Heart left ventricle (tissue), 13 donors: Measurements from ENCODE around the gene COQ3.

Experiments used
- CTCF ChIP-seq, 12 donors: fragments of 200-600 bp; sonication (generic) in 4 of 12; IDR thresholded peaks; one replicate each; pipeline versions ENCODE4 v1.5.0 to v1.8.0; 2018 to 2022; ENCODE audit warnings: antibody characterized with exemption in 12 of 12, mild to moderate bottlenecking in 5 of 12
- POLR2A ChIP-seq, 2 donors: fragments of 450-650 bp; IDR thresholded peaks; one replicate each; pipeline ENCODE4 v1.6.1; 2017; ENCODE audit warnings: antibody characterized with exemption in 2 of 2, mild to moderate bottlenecking in 2 of 2, moderate library complexity in 2 of 2
- donor health status: ischemic (EF 13 %, LVEDD 7.1; RV severe dilation, severe dysfunction).
- donor health status: DM: no; HTN: yes; CAD: no.
- donor health status: DM: no; HTN: no; CAD: no.
- donor health status: ischemic (EF 25% LVEDD 6.9; RV normal size, moderate dysfunction).
- donor health status: ischemic (EF 25% LVEDD 5.7; RV mildly dilated, moderate dysfunction).
- donor health status: ischemic (EF 35%, LVEDD 5.7; RV mildly dilated, moderate dysfunction).
- donor health status: nonischemic (EF 11% LVEDD 7.7; RV severe dilation, severe dysfunction).
- donor health status: DM: yes; HTN: yes; CAD: no.
- donor health status: PGD.
- donor health status: ischemic (EF 29% LVEDD 5.4; RV normal size, mild dysfunction).
- donor health status: nonischemic (EF 23%, LVEDD 6.1; RV moderate dilation, normal function).

GRCh38 chr6:99349171-99350141 is 44.5 kb downstream of the COQ3 start, which contains the start of gene FAXC:
- TF ChIP-seq CTCF (IDR thresholded peaks at IDR 0.05) (no peak), POLR2A (IDR thresholded peaks at IDR 0.05) (no peak)
